AG04450 (cell line): ENCODE measurements around the gene MAML2. TPM values are rescaled to one million over a fixed set of nuclear protein-coding genes. Genes with fewer than 3 reads are reported as not detected.

Experiments
- CTCF ChIA-PET: fragments of 300-600, 350-600 bp; formaldehyde crosslinking; extraction: SDS; loops from one replicate; lab custom pipeline; 2022; ENCODE audit warnings: antibody characterized with exemption, inconsistent platforms; lab: Charles Lee
- POLR2A ChIA-PET: fragments of 350-600 bp; formaldehyde crosslinking; extraction: SDS; loops from one replicate; lab custom pipeline; 2021; ENCODE audit warnings: antibody characterized with exemption, inconsistent platforms; lab: Yijun Ruan, JAX
- DNase-seq: peaks from one replicate; pipeline ENCODE4 v3.0.0-alpha.2; 2011; ENCODE audit warnings: low read depth, low spot score
- H3K27ac ChIP-seq: one replicate; pipeline ENCODE4 v1.5.1; 2012; ENCODE audit warnings: low read depth, low read length, control low read depth
- H3K27me3 ChIP-seq: one replicate; pipeline ENCODE4 v1.6.0; 2012; ENCODE audit warnings: low read length; ENCODE audit not compliant: control insufficient read depth, insufficient read depth
- H3K4me3 ChIP-seq: 2 replicates; pipeline ENCODE4 v1.5.1; 2011; ENCODE audit warnings: mild to moderate bottlenecking, low read depth, low read length, control low read depth
- H3K9me3 ChIP-seq: 2 replicates; pipeline ENCODE4 v1.5.1; 2012; ENCODE audit warnings: low read length; ENCODE audit not compliant: control insufficient read depth, insufficient read depth
- CTCF ChIP-seq: IDR thresholded peaks from 2 replicates; pipeline ENCODE4 v1.5.1; 2011; ENCODE audit warnings: low read depth, low read length, control low read depth, inconsistent platforms
- polyA plus RNA-seq: library from polyadenylated mRNA; depleted of rRNA; stranded (reverse); fragments of >200 nt; gene quantifications from 2 replicates; pipeline ENCODE4 v1.2.3, GENCODE V29; 2011

MAML2 gene
- polyA plus RNA-seq, 1 experiment, result 23.0 TPM

GRCh38 chr11:96094156-96094555 lies 248.8 kb downstream of the MAML2 start:
- ChIA-PET POLR2A (interaction anchor here (0.7 kb wide), 1 partner anchor 32 kb away, joined by 3 read pairs; no protein-coding TSS in a partner anchor), CTCF (interaction anchor here (0.6 kb wide), 1 partner anchor 300 kb away, joined by 3 read pairs; no protein-coding TSS in a partner anchor)

GRCh38 chr11:96092511-96092910 lies 250.5 kb downstream of the MAML2 start:
- no peak overlapping the region for H3K27ac ChIP-seq
- no peak for TF ChIP-seq CTCF
- no peaks in the 10 kb centered on the region for H3K27me3 ChIP-seq
- ChIA-PET POLR2A (no interaction called here), CTCF (interaction anchor here (4.4 kb wide), 1 partner anchor 250 kb away, joined by 18 read pairs; the partner anchor contains the start of gene MAML2)
- H3K9me3 ChIP-seq, result no peaks in the 10 kb centered on the region
- DNase-seq, result no peak
- no peak overlapping the region for H3K4me3 ChIP-seq

More at GRCh38 chr11:96094156-96094555, 248.8 kb downstream of the MAML2 start:
- DNase-seq, result no peak
- H3K27ac ChIP-seq, result no peak overlapping the region
- no peak overlapping the region for H3K4me3 ChIP-seq
- TF ChIP-seq CTCF, result no peak
- no peaks in the 10 kb centered on the region for H3K27me3 ChIP-seq
- H3K9me3 ChIP-seq, result no peaks in the 10 kb centered on the region

- H3K9me3 ChIP-seq, result no peaks in the 10 kb centered on the region
- ChIA-PET CTCF (interaction anchor here (1.2 to 4.4 kb wide), 2 partner anchors 251 to 303 kb away, joined by 3 to 18 read pairs; partner anchors contain the start of gene MAML2), POLR2A (interaction anchor here (0.7 to 2.2 kb wide), 2 partner anchors 45 to 64 kb away, joined by 3 to 8 read pairs; no protein-coding TSS in a partner anchor)
- no peak overlapping the region for H3K27ac ChIP-seq
- no peaks in the 10 kb centered on the region for H3K27me3 ChIP-seq
- no peak overlapping the region for H3K4me3 ChIP-seq
- TF ChIP-seq CTCF, result no peak
- no peak for DNase-seq
Observed at GRCh38 chr11:96091476-96091875, 251.5 kb downstream of the MAML2 start.

- no peak overlapping the region for H3K27ac ChIP-seq
- H3K27me3 ChIP-seq, result no peaks in the 10 kb centered on the region
- peak; percentile 57 for DNase-seq
- POLR2A ChIA-PET, result interaction anchor here (0.6 to 2.2 kb wide), 5 partner anchors 22 to 1962 kb away, joined by 3 to 8 read pairs (median 4); partner anchors contain the start of gene PANX1
- no peaks in the 10 kb centered on the region for H3K9me3 ChIP-seq
- no peak for TF ChIP-seq CTCF
- CTCF ChIA-PET, result interaction anchor here (0.6 to 4.4 kb wide), 3 partner anchors 37 to 304 kb away, joined by 3 to 18 read pairs (median 3); partner anchors contain the start of gene MAML2
- no peak overlapping the region for H3K4me3 ChIP-seq
Observed at GRCh38 chr11:96090711-96091110, 252.3 kb downstream of the MAML2 start.

- H3K27me3 ChIP-seq, result no peaks in the 10 kb centered on the region
- H3K27ac ChIP-seq, result no peak overlapping the region
- TF ChIP-seq CTCF, result no peak
- CTCF ChIA-PET, result interaction anchor here (0.6 to 4.4 kb wide), 3 partner anchors 46 to 306 kb away, joined by 4 to 18 read pairs (median 4); partner anchors contain the start of gene MAML2
- POLR2A ChIA-PET, result no interaction called here
- H3K4me3 ChIP-seq, result no peak overlapping the region
- no peak for DNase-seq
- no peaks in the 10 kb centered on the region for H3K9me3 ChIP-seq
Observed at GRCh38 chr11:96088914-96089313, 254.1 kb downstream of the MAML2 start.
